ENCODE measurements around the gene SYNE1.
A peak's percentile ranks its signal among the peaks of the same experiment; 100 is the strongest.

GRCh38 chr6:152273638-152274037, 363.5 kb downstream of the SYNE1 start:
- TF ChIP-seq, protein P1, sequence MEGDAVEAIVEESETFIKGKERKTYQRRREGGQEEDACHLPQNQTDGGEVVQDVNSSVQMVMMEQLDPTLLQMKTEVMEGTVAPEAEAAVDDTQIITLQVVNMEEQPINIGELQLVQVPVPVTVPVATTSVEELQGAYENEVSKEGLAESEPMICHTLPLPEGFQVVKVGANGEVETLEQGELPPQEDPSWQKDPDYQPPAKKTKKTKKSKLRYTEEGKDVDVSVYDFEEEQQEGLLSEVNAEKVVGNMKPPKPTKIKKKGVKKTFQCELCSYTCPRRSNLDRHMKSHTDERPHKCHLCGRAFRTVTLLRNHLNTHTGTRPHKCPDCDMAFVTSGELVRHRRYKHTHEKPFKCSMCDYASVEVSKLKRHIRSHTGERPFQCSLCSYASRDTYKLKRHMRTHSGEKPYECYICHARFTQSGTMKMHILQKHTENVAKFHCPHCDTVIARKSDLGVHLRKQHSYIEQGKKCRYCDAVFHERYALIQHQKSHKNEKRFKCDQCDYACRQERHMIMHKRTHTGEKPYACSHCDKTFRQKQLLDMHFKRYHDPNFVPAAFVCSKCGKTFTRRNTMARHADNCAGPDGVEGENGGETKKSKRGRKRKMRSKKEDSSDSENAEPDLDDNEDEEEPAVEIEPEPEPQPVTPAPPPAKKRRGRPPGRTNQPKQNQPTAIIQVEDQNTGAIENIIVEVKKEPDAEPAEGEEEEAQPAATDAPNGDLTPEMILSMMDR (IDR thresholded peaks at IDR 0.05) = peak in 1 of 6 experiments; percentile 26
- no peak for TF ChIP-seq POLR2A (IDR thresholded peaks at IDR 0.05)
